ENCODE results near the gene SEMA6A. TPM values are rescaled to one million over a fixed set of nuclear protein-coding genes. Genes with fewer than 3 reads are reported as not detected.

Gene SEMA6A
- total and polyA plus RNA-seq, 10 of the 15 experiments (the other 5 are each of a cell fraction or from before 2014, with no cell fraction given) = 0.16 to 10.2 (median 1.1) TPM

- CTCF ChIA-PET = interaction anchor here (0.7 to 2.8 kb wide), 5 partner anchors 9 to 429 kb away, joined by 3 to 14 read pairs (median 7); partner anchors contain the start of gene SEMA6A
- POLR2A ChIA-PET = interaction anchor here (1.0 to 1.4 kb wide), 3 partner anchors 9 to 125 kb away, joined by 3 to 8 read pairs (median 4); no protein-coding TSS in a partner anchor
- TF ChIP-seq ZBTB40 (IDR thresholded peaks at IDR 0.05; ENCODE audit: borderline replicate concordance) = no peak
- no peak for TF ChIP-seq RUNX3 (IDR thresholded peaks at IDR 0.05; ENCODE audit: low read length)
- TF ChIP-seq IKZF1 (conservative IDR thresholded peaks at IDR 0.05) = peak; percentile 53
- TF ChIP-seq NBN (IDR thresholded peaks at IDR 0.05) = no peak
- no peak for TF ChIP-seq SMAD1 (IDR thresholded peaks at IDR 0.05; ENCODE audit: low read depth, partially characterized antibody)
- no peak for TF ChIP-seq SMARCA5 (IDR thresholded peaks at IDR 0.05)
- TF ChIP-seq RELB (IDR thresholded peaks at IDR 0.05; ENCODE audit: low read depth) = peak; percentile 34; the same call in 1 of the 2 replicates
- TF ChIP-seq ZNF687 (IDR thresholded peaks at IDR 0.05) = 0 out of 2 replicates have a peak, but pooled peaks have one; percentile 24
- TF ChIP-seq MLLT1 (IDR thresholded peaks at IDR 0.05) = no peak
- no peak for TF ChIP-seq NR2F1 (conservative IDR thresholded peaks at IDR 0.05)
- TF ChIP-seq NR2C1 (IDR thresholded peaks at IDR 0.05) = no peak
- peak; percentile 60; the same call in 1 of the 2 replicates for TF ChIP-seq MTA2 (IDR thresholded peaks at IDR 0.05; ENCODE audit: low read depth)
- no peak for TF ChIP-seq ZNF217 (IDR thresholded peaks at IDR 0.05)
Measured at GRCh38 chr5:116566251-116566650, 8.4 kb downstream of the SEMA6A start.

More at GRCh38 chr5:116566251-116566650, 8.4 kb downstream of the SEMA6A start:
- H3K4me1 ChIP-seq (ENCODE audit: control insufficient read depth, insufficient read depth, low read length) = no peaks in the 10 kb centered on the region
- H4K20me1 ChIP-seq (ENCODE audit: control insufficient read depth, insufficient read depth) = no peaks in the 10 kb centered on the region
- H3K9ac ChIP-seq (ENCODE audit: control insufficient read depth, insufficient read depth, low read length) = no peak overlapping the region
- H3K4me2 ChIP-seq (ENCODE audit: control insufficient read depth, insufficient read depth) = no peak overlapping the region
- in situ Hi-C loops (cut with MboI) = loop anchor here (25.0 kb wide), 1 partner anchor 429 kb away; no protein-coding TSS in a partner anchor
- no peak for FAIRE-seq
- ChIA-PET SMC1A (ENCODE audit: uncharacterized antibody, unreplicated experiment) (interaction anchor here (1.0 to 4.3 kb wide), 12 partner anchors 10 to 463 kb away, joined by 3 to 31 read pairs (median 4); partner anchors contain the start of gene SEMA6A), RAD21 (ENCODE audit: unreplicated experiment) (interaction anchor here (1.0 to 3.9 kb wide), 9 partner anchors 9 to 428 kb away, joined by 3 to 27 read pairs (median 4); partner anchors contain the start of gene SEMA6A)
- ATAC-seq = peak; percentile 76
- no TSS peak for BruUV-seq (replicated peaks)
- DNase-seq (ENCODE audit: low read depth, low spot score) = no peak
- H3K4me3 ChIP-seq = no peak overlapping the region
- 12% methylated on average over 1 of the region's 1 CpG for WGBS (ENCODE audit: insufficient coverage, insufficient replicate concordance, low lambda C conversion rate, missing lambda C conversion rate)
- no peaks in the 10 kb centered on the region for H3K27me3 ChIP-seq (replicated peaks in 1 of 2; ENCODE audit: control insufficient read depth in 2 of 2, insufficient read depth in 2 of 2, low read length in 1 of 2)
- intact Hi-C loops (cut with micrococcal nuclease; ENCODE audit: unreplicated experiment) = no loop called here
- no peaks in the 10 kb centered on the region; the same call in 1 of the 2 replicates for H3K79me2 ChIP-seq (ENCODE audit: control insufficient read depth, insufficient read depth, low read length)
- H3K27ac ChIP-seq (ENCODE audit: control insufficient read depth, insufficient read depth) = no peak overlapping the region
- no peaks in the 10 kb centered on the region for H3K9me3 ChIP-seq (replicated peaks; ENCODE audit: control insufficient read depth, insufficient read depth, low read length)
- H2AFZ ChIP-seq (ENCODE audit: control insufficient read depth, low read depth, low read length) = no peak overlapping the region
- no peaks in the 10 kb centered on the region for H3K36me3 ChIP-seq (ENCODE audit: control insufficient read depth in 2 of 2, insufficient read depth in 2 of 2, low read length in 1 of 2)
